HepG2 (cell line): ENCODE data around the gene RRP12. TPM values are rescaled to one million over a fixed set of nuclear protein-coding genes. Genes with fewer than 3 reads are reported as not detected.
A peak's percentile ranks its signal among the peaks of the same experiment; 100 is the strongest.

Experiments
- AHR ChIP-seq: IDR thresholded peaks from 2 replicates; pipeline ENCODE4 v1.6.1; 2018; ENCODE audit warnings: missing genetic modification reagents, missing compliant biosample characterization
- ARHGAP35 ChIP-seq: sonication (generic); formaldehyde crosslinking; IDR thresholded peaks from 2 replicates; pipeline ENCODE4 v1.9.0; 2022; ENCODE audit warnings: mild to moderate bottlenecking, inconsistent platforms, moderate library complexity, missing genetic modification reagents, borderline replicate concordance
- CREB1 ChIP-seq, 2 experiments: fragments of 450-650 bp in 1 of 2; IDR thresholded peaks; 2 replicates each; pipeline ENCODE4 v1.6.1; 2016 to 2017; ENCODE audit warnings: control low read depth in 1 of 2, mild to moderate bottlenecking in 1 of 2, missing compliant biosample characterization in 1 of 2, missing genetic modification characterization in 1 of 2
- HNRNPLL ChIP-seq: fragments of 200-400 bp; formaldehyde crosslinking; IDR thresholded peaks from 2 replicates; pipeline ENCODE4 v1.6.1; 2017; ENCODE audit warnings: mild to moderate bottlenecking, low read depth, low read length; ENCODE audit not compliant: poor library complexity, severe bottlenecking
- HOXA3 ChIP-seq: sonication (generic); formaldehyde crosslinking; IDR thresholded peaks from 2 replicates; pipeline ENCODE4 v1.5.0; 2020; ENCODE audit warnings: missing genetic modification reagents
- MATR3 ChIP-seq: sonication (generic); formaldehyde crosslinking; IDR thresholded peaks from 2 replicates; pipeline ENCODE4 v1.4.0; 2020; ENCODE audit warnings: missing genetic modification reagents
- NR3C1 ChIP-seq: sonication (generic); formaldehyde crosslinking; IDR thresholded peaks from 2 replicates; pipeline ENCODE4 v1.4.0; 2020; ENCODE audit warnings: missing genetic modification reagents
- RAD21 ChIP-seq: fragments of 450-650 bp; formaldehyde crosslinking; IDR thresholded peaks from 2 replicates; pipeline ENCODE4 v1.5.0; 2020; ENCODE audit warnings: mild to moderate bottlenecking
- RARA ChIP-seq: IDR thresholded peaks from 2 replicates; pipeline ENCODE4 v1.6.1; 2016; ENCODE audit warnings: missing genetic modification reagents, missing compliant biosample characterization
- RFX1 ChIP-seq: fragments of 450-650 bp; IDR thresholded peaks from 2 replicates; pipeline ENCODE4 v1.6.1; 2017
- ZGPAT ChIP-seq: IDR thresholded peaks from 2 replicates; pipeline ENCODE4 v1.6.1; 2016; ENCODE audit warnings: mild to moderate bottlenecking
- ZNF44 ChIP-seq: sonication (generic); formaldehyde crosslinking; IDR thresholded peaks from 2 replicates; pipeline ENCODE4 v1.5.1; 2020; ENCODE audit warnings: mild to moderate bottlenecking, missing genetic modification reagents
- ZNF446 ChIP-seq: sonication (generic); formaldehyde crosslinking; IDR thresholded peaks from 2 replicates; pipeline ENCODE4 v1.5.0; 2020; ENCODE audit warnings: mild to moderate bottlenecking, missing genetic modification reagents
- ZNF563 ChIP-seq: sonication (generic); formaldehyde crosslinking; IDR thresholded peaks from 2 replicates; pipeline ENCODE4 v1.8.0; 2022; ENCODE audit warnings: mild to moderate bottlenecking, moderate library complexity, missing genetic modification reagents
- ZNF674 ChIP-seq: sonication (generic); formaldehyde crosslinking; IDR thresholded peaks from 2 replicates; pipeline ENCODE4 v1.5.0; 2020; ENCODE audit warnings: low read depth, mild to moderate bottlenecking, missing genetic modification reagents
- ZNF691 ChIP-seq: sonication (generic); formaldehyde crosslinking; IDR thresholded peaks from 2 replicates; pipeline ENCODE4 v1.4.0; 2020; ENCODE audit warnings: missing genetic modification reagents, low read depth, mild to moderate bottlenecking, borderline replicate concordance
- ZZZ3 ChIP-seq: sonication (generic); formaldehyde crosslinking; IDR thresholded peaks from 2 replicates; pipeline ENCODE4 v1.4.0; 2020; ENCODE audit warnings: missing genetic modification reagents, mild to moderate bottlenecking, borderline replicate concordance
- polyA plus RNA-seq, 8 experiments: library from polyadenylated mRNA; depleted of rRNA in 3 of 8; stranded (reverse) in 7 of 8; unstranded in 1 of 8; fragments of >200 nt; fragmentation: Illumina TruSeq in 4 of 8; extraction: Trizol in 4 of 8; gene quantifications; 2 replicates each; pipeline versions ENCODE4 v1.2.1 to v1.2.3, GENCODE V29; 2011 to 2016; ENCODE audit warnings: low read depth in 4 of 8, missing spikeins in 1 of 8, mixed read lengths in 1 of 8; ENCODE audit not compliant: insufficient read depth in 1 of 8
- total RNA-seq, 5 experiments: library from RNA; depleted of rRNA; stranded (reverse); fragments of >200 nt; fragmentation: Illumina TruSeq; extraction: Trizol; gene quantifications; 2 replicates each; pipeline ENCODE4 v1.2.3, GENCODE V29; 2016; ENCODE audit warnings: low read depth in 1 of 5
- TF ChIP-seq, protein P1 (sequence below): sonication (generic); formaldehyde crosslinking; IDR thresholded peaks from 2 replicates; pipeline ENCODE4 v1.9.0; 2022; ENCODE audit warnings: low read depth, missing genetic modification reagents
- TF ChIP-seq, protein P2 (sequence below): sonication (generic); formaldehyde crosslinking; IDR thresholded peaks from 2 replicates; pipeline ENCODE4 v1.9.0; 2021; ENCODE audit warnings: mild to moderate bottlenecking, missing genetic modification reagents

Gene RRP12
- total and polyA plus RNA-seq, 2 of the 13 experiments (the other 11 are each of a cell fraction or from before 2014, with no cell fraction given) = 13.2 to 39.4 TPM

DNA sequence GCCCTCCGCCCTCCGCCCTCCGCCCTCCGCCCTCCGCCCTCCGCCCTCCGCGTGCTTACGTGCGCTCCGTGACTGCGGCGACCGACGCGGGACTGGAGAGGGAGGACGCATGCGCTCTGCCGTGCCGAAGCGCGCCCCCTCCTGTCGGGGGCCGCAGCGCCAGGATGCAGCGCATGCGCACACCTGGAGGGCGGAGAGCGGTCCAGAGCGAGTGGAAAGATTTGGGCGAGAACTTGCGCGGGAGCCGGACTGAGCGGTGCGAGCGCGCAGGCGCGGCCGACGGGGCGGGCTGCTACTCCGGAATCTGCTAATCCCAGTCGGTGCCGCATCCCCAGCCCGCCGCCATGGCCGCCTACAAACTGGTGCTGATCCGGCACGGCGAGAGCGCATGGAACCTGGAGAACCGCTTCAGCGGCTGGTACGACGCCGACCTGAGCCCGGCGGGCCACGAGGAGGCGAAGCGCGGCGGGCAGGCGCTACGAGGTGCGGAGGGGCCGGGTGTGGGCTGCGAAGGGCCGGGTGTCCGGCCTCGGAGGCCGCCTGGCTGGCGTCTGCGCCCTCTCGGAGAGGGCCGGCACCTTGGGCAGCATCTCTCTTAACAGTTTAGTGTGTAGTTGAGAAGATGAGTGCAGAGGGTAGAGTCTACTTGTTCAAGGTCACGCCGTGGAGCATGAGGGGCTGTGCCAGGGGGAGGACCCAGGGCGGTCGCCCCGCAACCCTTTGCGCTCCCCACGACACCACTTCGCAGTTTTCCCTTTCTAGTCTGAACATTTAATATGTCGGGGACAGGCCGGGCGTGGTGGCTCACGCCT lies 25.0 kb upstream of the RRP12 start, which contains the start of gene PGAM1 (continued):
- TF ChIP-seq ZGPAT (CRISPR knock-in tag) (peak; percentile 87), RARA (CRISPR knock-in tag) (0 out of 2 replicates have a peak, but pooled peaks have one; percentile 1), MATR3 (CRISPR knock-in tag) (no peak), ZNF691 (CRISPR knock-in tag) (no peak), HOXA3 (CRISPR knock-in tag) (peak; percentile 72; the same call in 1 of the 2 replicates), CREB1 (IDR thresholded peaks at IDR 0.05) (peak; percentile 60; the same call in 1 of the 2 replicates), CREB1 (CRISPR knock-in tag; IDR thresholded peaks at IDR 0.05) (no peak), RFX1 (no peak), ARHGAP35 (CRISPR knock-in tag) (no peak; the same call in 1 of the 2 replicates), AHR (CRISPR knock-in tag) (0 out of 2 replicates have a peak, but pooled peaks have one; percentile 77), ZNF44 (CRISPR knock-in tag) (peak; percentile 66), HNRNPLL (peak; percentile 90), ZZZ3 (no peak), NR3C1 (no peak), ZNF563 (CRISPR knock-in tag) (peak; percentile 48; the same call in 1 of the 2 replicates), ZNF674 (no peak), RAD21 (peak; percentile 26), ZNF446 (peak; percentile 76; the same call in 1 of the 2 replicates)
- TF ChIP-seq, protein P1, sequence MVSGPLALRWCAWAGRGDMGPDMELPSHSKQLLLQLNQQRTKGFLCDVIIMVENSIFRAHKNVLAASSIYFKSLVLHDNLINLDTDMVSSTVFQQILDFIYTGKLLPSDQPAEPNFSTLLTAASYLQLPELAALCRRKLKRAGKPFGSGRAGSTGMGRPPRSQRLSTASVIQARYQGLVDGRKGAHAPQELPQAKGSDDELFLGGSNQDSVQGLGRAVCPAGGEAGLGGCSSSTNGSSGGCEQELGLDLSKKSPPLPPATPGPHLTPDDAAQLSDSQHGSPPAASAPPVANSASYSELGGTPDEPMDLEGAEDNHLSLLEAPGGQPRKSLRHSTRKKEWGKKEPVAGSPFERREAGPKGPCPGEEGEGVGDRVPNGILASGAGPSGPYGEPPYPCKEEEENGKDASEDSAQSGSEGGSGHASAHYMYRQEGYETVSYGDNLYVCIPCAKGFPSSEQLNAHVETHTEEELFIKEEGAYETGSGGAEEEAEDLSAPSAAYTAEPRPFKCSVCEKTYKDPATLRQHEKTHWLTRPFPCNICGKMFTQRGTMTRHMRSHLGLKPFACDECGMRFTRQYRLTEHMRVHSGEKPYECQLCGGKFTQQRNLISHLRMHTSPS (CRISPR knock-in tag) = no peak
- TF ChIP-seq, protein P2, sequence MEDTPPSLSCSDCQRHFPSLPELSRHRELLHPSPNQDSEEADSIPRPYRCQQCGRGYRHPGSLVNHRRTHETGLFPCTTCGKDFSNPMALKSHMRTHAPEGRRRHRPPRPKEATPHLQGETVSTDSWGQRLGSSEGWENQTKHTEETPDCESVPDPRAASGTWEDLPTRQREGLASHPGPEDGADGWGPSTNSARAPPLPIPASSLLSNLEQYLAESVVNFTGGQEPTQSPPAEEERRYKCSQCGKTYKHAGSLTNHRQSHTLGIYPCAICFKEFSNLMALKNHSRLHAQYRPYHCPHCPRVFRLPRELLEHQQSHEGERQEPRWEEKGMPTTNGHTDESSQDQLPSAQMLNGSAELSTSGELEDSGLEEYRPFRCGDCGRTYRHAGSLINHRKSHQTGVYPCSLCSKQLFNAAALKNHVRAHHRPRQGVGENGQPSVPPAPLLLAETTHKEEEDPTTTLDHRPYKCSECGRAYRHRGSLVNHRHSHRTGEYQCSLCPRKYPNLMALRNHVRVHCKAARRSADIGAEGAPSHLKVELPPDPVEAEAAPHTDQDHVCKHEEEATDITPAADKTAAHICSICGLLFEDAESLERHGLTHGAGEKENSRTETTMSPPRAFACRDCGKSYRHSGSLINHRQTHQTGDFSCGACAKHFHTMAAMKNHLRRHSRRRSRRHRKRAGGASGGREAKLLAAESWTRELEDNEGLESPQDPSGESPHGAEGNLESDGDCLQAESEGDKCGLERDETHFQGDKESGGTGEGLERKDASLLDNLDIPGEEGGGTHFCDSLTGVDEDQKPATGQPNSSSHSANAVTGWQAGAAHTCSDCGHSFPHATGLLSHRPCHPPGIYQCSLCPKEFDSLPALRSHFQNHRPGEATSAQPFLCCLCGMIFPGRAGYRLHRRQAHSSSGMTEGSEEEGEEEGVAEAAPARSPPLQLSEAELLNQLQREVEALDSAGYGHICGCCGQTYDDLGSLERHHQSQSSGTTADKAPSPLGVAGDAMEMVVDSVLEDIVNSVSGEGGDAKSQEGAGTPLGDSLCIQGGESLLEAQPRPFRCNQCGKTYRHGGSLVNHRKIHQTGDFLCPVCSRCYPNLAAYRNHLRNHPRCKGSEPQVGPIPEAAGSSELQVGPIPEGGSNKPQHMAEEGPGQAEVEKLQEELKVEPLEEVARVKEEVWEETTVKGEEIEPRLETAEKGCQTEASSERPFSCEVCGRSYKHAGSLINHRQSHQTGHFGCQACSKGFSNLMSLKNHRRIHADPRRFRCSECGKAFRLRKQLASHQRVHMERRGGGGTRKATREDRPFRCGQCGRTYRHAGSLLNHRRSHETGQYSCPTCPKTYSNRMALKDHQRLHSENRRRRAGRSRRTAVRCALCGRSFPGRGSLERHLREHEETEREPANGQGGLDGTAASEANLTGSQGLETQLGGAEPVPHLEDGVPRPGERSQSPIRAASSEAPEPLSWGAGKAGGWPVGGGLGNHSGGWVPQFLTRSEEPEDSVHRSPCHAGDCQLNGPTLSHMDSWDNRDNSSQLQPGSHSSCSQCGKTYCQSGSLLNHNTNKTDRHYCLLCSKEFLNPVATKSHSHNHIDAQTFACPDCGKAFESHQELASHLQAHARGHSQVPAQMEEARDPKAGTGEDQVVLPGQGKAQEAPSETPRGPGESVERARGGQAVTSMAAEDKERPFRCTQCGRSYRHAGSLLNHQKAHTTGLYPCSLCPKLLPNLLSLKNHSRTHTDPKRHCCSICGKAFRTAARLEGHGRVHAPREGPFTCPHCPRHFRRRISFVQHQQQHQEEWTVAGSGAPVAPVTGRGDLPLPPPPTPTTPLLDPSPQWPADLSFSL (CRISPR knock-in tag) = no peak
